HG02588 (cell line): Measurements from ENCODE around the gene TENT4A.

Experiments
- ATAC-seq: cut with Tn5 transposase; IDR thresholded peaks from one replicate; pipeline ENCODE4 v1.9.1; 2021; ENCODE audit warnings: mild to moderate bottlenecking, moderate library complexity; ENCODE audit not compliant: unreplicated experiment

Gene TENT4A

DNA sequence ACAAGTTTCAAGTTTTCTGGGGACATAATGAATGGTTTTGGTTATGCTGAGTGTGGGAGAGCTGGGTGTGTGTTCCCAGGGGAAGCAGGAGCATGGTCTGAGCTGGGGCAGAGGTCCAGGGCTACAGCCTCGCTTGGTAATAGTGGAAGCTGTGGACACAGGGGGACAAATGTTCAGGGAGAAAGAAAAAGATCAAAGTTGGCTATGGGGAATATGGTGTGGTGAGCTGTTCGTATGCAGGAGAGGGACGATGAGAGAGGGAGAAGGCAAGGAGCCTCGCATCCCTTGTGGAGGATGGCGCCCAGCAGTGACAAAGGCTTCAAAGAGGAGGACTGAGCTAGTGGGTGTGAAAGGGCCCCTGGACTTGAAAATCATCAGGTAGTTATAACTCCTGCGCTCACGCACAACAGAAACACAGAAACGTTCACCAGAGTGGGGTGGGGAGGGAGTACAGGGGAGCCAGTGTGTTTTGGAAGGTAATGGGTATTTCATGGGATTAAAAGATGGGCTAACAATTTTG is 77.2 kb downstream of the TENT4A start:
- ATAC-seq = no peak

DNA sequence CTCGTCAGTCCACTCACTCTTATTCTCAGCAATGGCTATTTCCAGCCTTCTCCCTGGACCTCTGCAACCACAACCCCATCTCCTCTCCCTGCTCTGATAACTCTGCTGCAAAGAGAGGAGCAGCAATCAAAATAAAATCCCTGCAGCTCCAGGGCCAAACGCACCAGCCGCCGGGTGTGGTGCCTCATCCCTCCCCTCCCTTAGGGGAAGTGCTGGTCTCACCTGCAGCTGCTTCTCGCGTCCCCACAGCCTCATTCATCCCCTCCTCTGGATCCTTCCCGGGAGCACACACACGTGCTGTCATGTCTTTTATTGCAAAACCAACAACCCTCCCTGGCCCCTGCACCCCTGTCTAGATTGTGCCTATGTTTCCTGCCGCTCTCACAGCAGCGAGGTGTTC is 77.8 kb downstream of the TENT4A start:
- ATAC-seq = no peak

DNA sequence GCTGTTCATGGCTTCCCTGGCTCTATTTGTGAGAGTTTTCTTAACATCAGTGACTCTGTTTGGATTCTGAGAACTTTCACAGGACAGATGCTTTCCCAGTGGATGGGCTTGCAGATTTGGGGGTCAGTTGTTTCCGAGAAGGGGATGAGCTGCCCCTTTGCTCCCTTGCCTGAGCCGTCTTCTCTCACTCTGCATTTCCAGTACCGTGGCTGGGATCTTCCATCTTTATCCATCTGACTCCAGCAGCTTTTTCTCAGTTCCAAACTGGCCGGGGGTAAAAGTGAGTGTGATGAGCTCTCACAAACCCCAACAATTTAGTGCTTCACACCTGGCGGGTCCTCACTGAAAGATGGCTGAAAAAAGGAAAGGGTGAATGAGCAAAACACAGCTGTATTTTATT is 79.1 kb downstream of the TENT4A start:
- no peak for ATAC-seq

GRCh38 chr5:6792911-6793471 is 79.8 kb downstream of the TENT4A start:
- no peak for ATAC-seq

DNA sequence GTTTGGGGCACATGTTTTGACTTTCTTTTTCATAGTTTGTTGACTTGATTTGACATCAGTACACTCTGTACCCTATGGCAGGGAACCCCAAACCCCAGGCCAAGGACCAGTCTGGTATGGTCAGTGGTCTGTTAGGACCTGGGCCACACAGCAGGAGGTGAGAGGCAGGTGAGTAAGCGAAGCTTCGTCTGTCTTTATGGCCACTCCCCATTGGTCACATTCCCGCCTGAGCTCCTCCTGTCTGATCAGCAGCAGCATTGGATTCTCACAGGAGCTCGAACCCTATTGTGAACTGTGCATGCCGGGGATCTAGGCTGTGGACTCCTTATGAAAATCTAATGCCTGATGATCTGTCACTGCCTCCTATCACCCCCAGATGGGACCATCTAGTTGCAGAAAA is 88.0 kb downstream of the TENT4A start:
- no peak for ATAC-seq

DNA sequence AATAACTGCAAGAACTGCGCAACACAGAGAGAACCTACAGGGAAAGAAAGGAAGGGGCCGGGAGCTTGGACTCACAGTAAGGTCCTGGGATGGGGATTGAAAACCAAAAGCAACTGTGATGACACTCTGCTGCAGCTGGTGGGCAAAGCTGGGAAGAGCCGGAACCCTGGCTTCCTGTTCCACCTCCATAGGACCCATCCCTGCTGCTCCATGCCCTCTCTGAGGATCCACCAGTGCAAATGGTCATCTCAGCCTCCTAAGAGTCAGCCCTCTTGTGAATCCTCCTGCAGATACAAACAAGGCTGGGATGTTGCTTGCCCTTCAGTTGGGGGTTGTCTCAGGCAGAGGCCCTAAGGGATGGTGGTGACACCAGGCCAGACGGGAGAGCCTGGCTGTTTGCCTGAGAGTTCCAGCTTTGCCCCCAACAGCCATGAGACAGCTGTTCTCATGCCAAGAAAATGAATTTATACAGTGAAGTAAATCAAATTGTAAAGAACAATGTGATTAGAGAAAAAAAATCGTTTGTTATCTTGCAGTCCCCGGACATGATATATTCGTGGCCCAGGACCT is 90.8 kb downstream of the TENT4A start:
- ATAC-seq = no peak

DNA sequence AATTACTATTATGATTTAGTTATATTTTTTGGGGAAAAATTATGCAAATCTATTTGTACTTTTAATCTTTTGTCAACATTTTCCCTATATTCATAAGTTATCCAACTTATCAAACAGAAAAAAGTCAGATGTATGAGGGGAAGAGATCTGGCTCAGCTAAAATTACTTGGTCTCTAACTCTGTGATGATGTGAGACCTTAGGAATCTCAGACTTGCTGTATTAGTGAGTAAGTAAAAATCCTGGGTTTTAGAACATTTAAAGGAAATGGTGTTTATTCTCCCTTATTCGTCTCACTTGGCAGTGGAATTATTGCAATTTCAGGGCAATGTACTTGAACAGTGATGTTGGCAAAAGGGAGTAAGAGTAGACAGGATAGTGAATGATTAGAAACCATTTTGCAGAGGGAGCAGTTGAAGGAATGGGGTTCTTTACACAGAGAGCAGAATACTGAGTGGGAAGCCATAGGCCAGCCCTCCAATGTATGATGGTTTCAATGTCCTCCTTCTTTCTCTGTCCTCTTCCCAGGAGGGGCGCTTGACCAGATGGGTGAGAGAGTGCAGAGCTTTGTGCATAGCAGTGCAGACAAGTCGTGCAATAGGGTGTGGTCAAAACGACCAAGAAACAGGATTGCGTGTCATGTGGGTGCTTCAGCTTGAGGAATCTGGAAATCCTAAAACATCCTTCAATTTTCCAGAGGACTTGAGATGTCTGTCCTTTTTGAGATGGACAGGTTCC is 91.7 kb downstream of the TENT4A start:
- no peak for ATAC-seq

DNA sequence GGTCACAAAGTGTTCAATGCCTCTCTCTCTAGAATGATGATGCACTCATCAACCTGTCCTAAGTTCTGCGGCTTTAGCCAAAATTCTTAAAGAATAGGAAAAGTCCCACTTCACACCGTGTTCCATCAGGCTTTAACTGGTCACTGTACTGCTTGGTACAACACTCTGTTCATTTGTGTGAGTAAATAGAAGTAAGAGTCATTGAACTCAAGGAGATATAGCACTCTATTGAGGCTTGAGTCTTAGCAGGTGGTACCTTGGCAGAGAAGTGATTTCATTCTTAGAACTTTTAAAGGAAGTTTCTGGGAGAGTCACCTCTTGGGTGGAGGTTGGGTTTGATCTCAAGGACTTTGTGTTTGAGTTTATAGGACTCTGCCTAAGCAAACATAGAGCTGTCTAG is 92.6 kb downstream of the TENT4A start:
- ATAC-seq = no peak
